K562 treated with DMSO at 1 percent for 4 hours (cell line): Measurements from ENCODE around the gene SRRT. TPM values are rescaled to one million over a fixed set of nuclear protein-coding genes. Genes with fewer than 3 reads are reported as not detected.

Experiments
- total RNA-seq: library from RNA; unstranded; fragments of 300-600 nt; gene quantifications from 2 replicates; pipeline ENCODE4 v1.2.3, GENCODE V29; 2022; ENCODE audit not compliant: insufficient read depth

Gene SRRT, protein sequence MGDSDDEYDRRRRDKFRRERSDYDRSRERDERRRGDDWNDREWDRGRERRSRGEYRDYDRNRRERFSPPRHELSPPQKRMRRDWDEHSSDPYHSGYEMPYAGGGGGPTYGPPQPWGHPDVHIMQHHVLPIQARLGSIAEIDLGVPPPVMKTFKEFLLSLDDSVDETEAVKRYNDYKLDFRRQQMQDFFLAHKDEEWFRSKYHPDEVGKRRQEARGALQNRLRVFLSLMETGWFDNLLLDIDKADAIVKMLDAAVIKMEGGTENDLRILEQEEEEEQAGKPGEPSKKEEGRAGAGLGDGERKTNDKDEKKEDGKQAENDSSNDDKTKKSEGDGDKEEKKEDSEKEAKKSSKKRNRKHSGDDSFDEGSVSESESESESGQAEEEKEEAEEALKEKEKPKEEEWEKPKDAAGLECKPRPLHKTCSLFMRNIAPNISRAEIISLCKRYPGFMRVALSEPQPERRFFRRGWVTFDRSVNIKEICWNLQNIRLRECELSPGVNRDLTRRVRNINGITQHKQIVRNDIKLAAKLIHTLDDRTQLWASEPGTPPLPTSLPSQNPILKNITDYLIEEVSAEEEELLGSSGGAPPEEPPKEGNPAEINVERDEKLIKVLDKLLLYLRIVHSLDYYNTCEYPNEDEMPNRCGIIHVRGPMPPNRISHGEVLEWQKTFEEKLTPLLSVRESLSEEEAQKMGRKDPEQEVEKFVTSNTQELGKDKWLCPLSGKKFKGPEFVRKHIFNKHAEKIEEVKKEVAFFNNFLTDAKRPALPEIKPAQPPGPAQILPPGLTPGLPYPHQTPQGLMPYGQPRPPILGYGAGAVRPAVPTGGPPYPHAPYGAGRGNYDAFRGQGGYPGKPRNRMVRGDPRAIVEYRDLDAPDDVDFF
- total RNA-seq: 84.8 and 130 TPM in 2 replicates

DNA sequence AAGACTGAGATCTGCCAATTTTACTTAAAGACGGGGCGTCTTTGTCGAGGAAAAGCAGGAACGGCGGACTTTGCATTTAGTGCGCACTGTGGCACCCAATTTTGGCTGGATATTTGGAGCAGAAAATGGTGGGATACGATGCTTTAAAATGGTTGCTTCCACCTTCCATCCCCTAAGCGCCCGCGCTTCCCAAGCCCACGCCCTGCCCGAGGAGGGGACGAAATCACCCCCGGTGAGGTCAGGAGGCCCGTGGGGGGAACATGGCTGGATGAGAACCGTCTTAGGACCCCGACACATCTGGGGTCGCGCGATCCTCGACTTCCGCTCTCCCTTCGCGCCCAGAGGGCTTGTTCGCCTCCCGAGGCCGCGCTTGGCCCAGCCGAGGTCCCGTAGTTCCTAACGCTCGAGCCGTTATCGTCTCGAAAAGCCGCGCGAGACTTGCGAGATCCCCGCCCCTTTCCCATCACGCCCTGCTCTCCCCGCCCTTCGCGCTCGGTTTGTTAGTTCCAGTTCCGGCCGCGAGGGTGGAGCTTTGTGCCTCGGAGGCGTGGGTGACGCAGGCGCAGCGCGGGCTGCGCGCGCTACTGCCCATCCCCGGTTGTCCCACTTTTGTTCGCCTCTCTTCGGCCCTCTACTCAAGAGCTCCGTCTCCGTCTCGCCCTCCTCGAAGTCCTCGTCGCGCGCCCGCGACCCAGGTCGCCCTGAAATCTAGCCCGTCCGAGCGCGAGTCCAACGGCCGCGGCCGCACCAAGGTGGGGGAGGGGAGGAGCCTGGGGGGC lies at the start of gene SRRT:
TSS of gene SRRT (plus strand) at position 527 of the 779 bp plus-strand sequence. CDS start 488 bp downstream, outside the sequence.

GRCh38 chr7:100827330-100828226 lies 47.3 kb upstream of the SRRT start, which contains the start of gene EPHB4:
Gene EPHB4 (minus strand): TSS chr7:100827523. CDS start chr7:100827030, 493 bp downstream.

GRCh38 chr7:100852048-100852872 lies 22.6 kb upstream of the SRRT start, which contains the start of gene SLC12A9:
Gene SLC12A9 (plus strand): TSS chr7:100852713. CDS start chr7:100854198, 1,485 bp downstream.

GRCh38 chr7:100867040-100867775 lies 7.7 kb upstream of the SRRT start, which contains the start of gene TRIP6:
Gene TRIP6 (plus strand): TSS chr7:100867387. CDS start chr7:100867498, 111 bp downstream.

DNA sequence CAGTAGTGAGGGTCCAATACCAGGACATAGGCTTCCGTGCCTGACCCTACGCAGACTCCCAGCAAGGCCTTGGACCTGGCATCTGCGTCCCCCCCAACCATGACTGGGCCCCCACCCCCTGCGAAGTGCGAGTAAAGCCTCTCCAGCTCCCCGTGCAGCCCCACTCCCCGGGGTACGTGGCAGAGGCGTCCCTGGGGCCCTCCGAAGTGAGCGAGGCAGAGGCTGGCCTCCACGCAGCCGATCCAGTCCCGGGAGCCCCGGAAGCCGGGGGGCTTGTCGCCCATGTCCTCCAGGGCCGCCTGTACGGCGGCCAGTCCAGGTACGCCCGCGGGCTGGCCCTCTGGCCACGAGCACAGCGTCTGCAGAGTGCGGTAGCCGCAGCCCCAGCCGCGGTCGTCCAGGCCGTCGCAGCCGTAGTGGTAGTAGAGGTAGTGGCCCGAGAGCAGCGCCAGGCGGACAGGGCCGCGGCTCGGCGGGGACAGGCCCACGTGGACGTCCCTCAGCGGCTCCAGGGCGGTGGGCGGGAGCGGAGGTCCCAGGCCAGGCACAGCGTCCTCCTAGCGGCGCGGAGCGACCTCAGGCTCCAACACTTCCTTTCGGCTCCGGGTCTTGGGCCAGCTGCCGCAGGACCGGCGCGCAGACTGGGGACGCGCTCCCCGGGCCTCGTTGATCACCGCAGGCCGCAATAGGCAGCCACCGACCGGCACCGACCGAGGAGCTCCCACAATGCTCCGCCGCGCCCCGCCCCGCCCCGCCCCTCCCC lies 14.3 kb downstream of the SRRT start, which contains the start of gene UFSP1:
TSS of gene UFSP1 (minus strand) at position 728 of the 763 bp plus-strand sequence. CDS start at position 284, 444 bp downstream.

DNA sequence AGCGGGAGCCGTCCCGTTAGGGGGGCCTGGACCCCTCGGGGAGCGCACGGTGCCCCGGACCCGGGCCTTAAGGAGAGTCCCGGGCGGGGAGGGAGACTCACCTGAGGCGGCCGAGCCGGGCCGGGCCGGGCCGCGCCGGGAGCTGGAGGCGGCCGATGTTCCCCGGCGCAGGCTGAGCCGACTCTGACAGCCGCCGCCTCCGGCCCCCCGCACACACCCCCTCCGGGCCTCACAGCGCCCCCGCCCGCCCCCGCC lies 20.7 kb downstream of the SRRT start, which contains the start of gene ACHE:
TSS of gene ACHE (minus strand) at position 188 of the 255 bp plus-strand sequence. CDS start 1,656 bp downstream, outside the sequence.

Other genes with a start within 250 kb of the SRRT start
- 95.8 and 146 TPM in 2 replicates for gene TFR2, start 233.6 kb upstream of the SRRT start, total RNA-seq
- gene ACTL6B, start 218.7 kb upstream of the SRRT start, total RNA-seq: not detected in 2 replicates
- 528 and 530 TPM in 2 replicates for gene GNB2, start 201.4 kb upstream of the SRRT start, total RNA-seq
- 23.8 and 26.5 TPM in 2 replicates for gene GIGYF1, start 180.9 kb upstream of the SRRT start, total RNA-seq
- 71.9 and 86.3 TPM in 2 replicates for gene POP7, start 169.0 kb upstream of the SRRT start, total RNA-seq
- gene EPO, start 154.6 kb upstream of the SRRT start, total RNA-seq: not detected in 2 replicates
- not detected in 2 replicates for gene ZAN, start 141.5 kb upstream of the SRRT start, total RNA-seq
- 26.9 and 39.6 TPM in 2 replicates for gene EPHB4, start 47.6 kb upstream of the SRRT start, total RNA-seq
- gene SLC12A9, start 22.4 kb upstream of the SRRT start, total RNA-seq: 14.5 and 16.4 TPM in 2 replicates
- gene TRIP6, start 7.7 kb upstream of the SRRT start, total RNA-seq: 86.6 and 86.7 TPM in 2 replicates
- not detected in 2 replicates for gene UFSP1, start 14.6 kb downstream of the SRRT start, total RNA-seq
- 0.96 and 1.6 TPM in 2 replicates for gene ACHE, start 20.8 kb downstream of the SRRT start, total RNA-seq
- not detected in 2 replicates for gene MUC3A, start 74.4 kb downstream of the SRRT start, total RNA-seq
- gene MUC12, start 94.5 kb downstream of the SRRT start, total RNA-seq: not detected in 2 replicates
- not detected in 2 replicates for gene MUC17, start 145.0 kb downstream of the SRRT start, total RNA-seq
- gene TRIM56, start 210.4 kb downstream of the SRRT start, total RNA-seq: 16.0 and 19.5 TPM in 2 replicates